Small intestine (tissue), 7 donors: ENCODE measurements around the gene ATG4C. TPM values are rescaled to one million over a fixed set of nuclear protein-coding genes. Genes with fewer than 3 reads are reported as not detected.

ENCODE experiments used
- DNase-seq, 2 donors: peaks; one replicate each; pipeline versions ENCODE4 v3.0.0 to v3.0.0-alpha.2; 2013
- FAIRE-seq: peaks from 2 replicates; lab custom pipeline; 2012; peaks lifted over from hg19 to GRCh38; lab: Jason Lieb, UNC
- H3K27ac ChIP-seq, 3 donors: one replicate each; pipeline ENCODE4 v1.5.1; 2013; ENCODE audit warnings: low read length in 2 of 3, mild to moderate bottlenecking in 2 of 3, control low read depth in 1 of 3, inconsistent platforms in 1 of 3, low read depth in 1 of 3, moderate library complexity in 1 of 3
- H3K27me3 ChIP-seq, 3 donors: one replicate each; pipeline ENCODE4 v1.6.1; 2013; ENCODE audit warnings: low read length in 3 of 3, inconsistent platforms in 1 of 3; ENCODE audit not compliant: control insufficient read depth in 3 of 3, insufficient read depth in 3 of 3
- H3K36me3 ChIP-seq, 3 donors: one replicate each; pipeline ENCODE4 v1.6.1; 2013; ENCODE audit warnings: low read length in 3 of 3, inconsistent platforms in 1 of 3, low read depth in 1 of 3, mild to moderate bottlenecking in 1 of 3, moderate library complexity in 1 of 3; ENCODE audit not compliant: control insufficient read depth in 3 of 3, insufficient read depth in 2 of 3
- H3K4me1 ChIP-seq, 3 donors: one replicate each; pipeline ENCODE4 v1.6.1; 2013; ENCODE audit warnings: low read length in 2 of 3, inconsistent platforms in 1 of 3, low read depth in 1 of 3, mild to moderate bottlenecking in 1 of 3, moderate library complexity in 1 of 3; ENCODE audit not compliant: control insufficient read depth in 3 of 3, insufficient read depth in 2 of 3
- H3K4me3 ChIP-seq, 3 donors: one replicate each; pipeline ENCODE4 v1.5.1; 2013; ENCODE audit warnings: low read length in 3 of 3, control low read depth in 1 of 3, inconsistent platforms in 1 of 3, low read depth in 1 of 3, mild to moderate bottlenecking in 1 of 3, moderate library complexity in 1 of 3
- H3K9me3 ChIP-seq, 2 donors: one replicate each; pipeline ENCODE4 v1.6.1; 2013; ENCODE audit warnings: low read depth in 1 of 2, low read length in 1 of 2; ENCODE audit not compliant: control insufficient read depth in 2 of 2, insufficient read depth in 1 of 2
- WGBS, 3 donors: extraction: QIAGEN DNeasy Blood & Tissue Kit; methylation state at CpG; one replicate each; pipeline ENCODE4 v1.1.7; 2013; 5-methylcytosine and 5-hydroxymethylcytosine counted together
- polyA plus RNA-seq, 4 donors: library from polyadenylated mRNA; stranded (reverse) in 3 of 4; unstranded in 1 of 4; fragments of 200-250 nt in 3 of 4; fragments of 120-200 nt in 1 of 4; gene quantifications; one replicate each; pipeline versions ENCODE4 v1.2.1 to v1.2.3, GENCODE V29; 2013
- donor health status: healthy with polysubstance abuse.
- donor health status: control.
- donor health status: control.
- donor health status: Bipolar disorder and iron deficiency.
- donor health status: healthy.

ATG4C gene
- polyA plus RNA-seq, 4 donors: 2.7 to 8.4 (median 5.9) TPM

DNA sequence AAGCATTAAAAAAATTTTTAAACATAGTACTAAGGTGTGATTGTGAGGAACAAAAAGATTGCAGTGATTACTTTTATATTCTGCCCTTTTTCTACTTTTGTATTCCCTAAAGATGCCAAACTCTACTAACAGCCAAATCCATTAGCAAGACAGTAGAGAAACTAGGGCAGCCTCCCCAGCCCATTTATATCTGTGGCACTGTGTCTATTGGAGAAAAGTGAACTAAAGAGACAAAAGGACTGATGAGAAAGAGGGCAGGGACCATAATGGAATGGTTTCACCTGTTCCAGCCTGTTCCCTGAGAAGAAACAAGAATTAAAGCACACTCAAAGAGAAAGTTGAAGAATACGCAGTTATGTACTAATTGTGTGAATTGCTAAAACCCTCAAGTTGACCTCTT lies 56.6 kb downstream of the ATG4C start:
- WGBS, 3 donors: 83 to 92% (median 90%) methylated on average over 1 of the region's 1 CpG
- FAIRE-seq (no peak), DNase-seq (no peak)

GRCh38 chr1:62841587-62842169 lies 57.7 kb downstream of the ATG4C start:
- Histone ChIP-seq H3K9me3 (no peaks in the 10 kb centered on the region), H3K27ac (no peak overlapping the region), H3K27me3 (no peaks in the 10 kb centered on the region), H3K4me1 (no peaks in the 10 kb centered on the region), H3K36me3 (no peaks in the 10 kb centered on the region), H3K4me3 (no peak overlapping the region)
- DNase-seq (peak; percentile 69 to 76), FAIRE-seq (peak; percentile 96)
- WGBS, 3 donors: 1 to 2% (median 1%) methylated on average over 3 of the region's 3 CpGs

More for the DNA sequence above, 56.6 kb downstream of the ATG4C start:
- H3K27me3 ChIP-seq: no peaks in the 10 kb centered on the region
- no peak overlapping the region for H3K4me3 ChIP-seq
- H3K9me3 ChIP-seq: no peaks in the 10 kb centered on the region
- no peaks in the 10 kb centered on the region for H3K4me1 ChIP-seq
- H3K36me3 ChIP-seq: no peaks in the 10 kb centered on the region
- no peak overlapping the region for H3K27ac ChIP-seq

DNA sequence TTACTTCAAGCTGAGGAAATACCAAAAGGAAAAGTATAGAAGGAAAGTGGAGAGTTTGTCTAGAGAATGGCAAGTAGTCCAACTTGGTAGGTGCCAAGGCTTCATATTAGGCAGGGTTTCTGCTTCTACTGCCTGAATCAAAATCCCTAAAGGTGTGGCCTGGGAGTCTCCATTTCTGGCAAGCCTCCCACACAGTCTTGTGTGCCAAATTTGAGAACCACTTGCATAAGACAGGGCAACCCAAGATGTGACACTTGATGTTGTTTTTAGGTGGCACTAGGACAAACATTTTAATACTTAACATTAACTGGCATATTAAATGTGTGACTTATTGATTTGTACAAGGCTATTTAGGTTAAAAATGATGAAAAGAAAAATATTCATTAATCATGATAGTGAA lies 60.1 kb downstream of the ATG4C start:
- Histone ChIP-seq H3K27me3 (no peaks in the 10 kb centered on the region), H3K4me1 (no peaks in the 10 kb centered on the region), H3K36me3 (no peaks in the 10 kb centered on the region), H3K9me3 (no peaks in the 10 kb centered on the region), H3K27ac (no peak overlapping the region), H3K4me3 (no peak overlapping the region)
- FAIRE-seq (no peak), DNase-seq (no peak)

GRCh38 chr1:62849031-62849430 lies 65.1 kb downstream of the ATG4C start:
- Histone ChIP-seq H3K27me3 (no peaks in the 10 kb centered on the region), H3K36me3 (peaks cover 0 to 2% (median 0%) of the 10 kb centered on the region in 3 donors), H3K4me3 (no peak overlapping the region), H3K4me1 (no peaks in the 10 kb centered on the region), H3K9me3 (no peaks in the 10 kb centered on the region), H3K27ac (no peak overlapping the region)
- no peak for DNase-seq
- 73 to 81% (median 79%) methylated on average over 4 of the region's 4 CpGs for WGBS, 3 donors
- FAIRE-seq: no peak

DNA sequence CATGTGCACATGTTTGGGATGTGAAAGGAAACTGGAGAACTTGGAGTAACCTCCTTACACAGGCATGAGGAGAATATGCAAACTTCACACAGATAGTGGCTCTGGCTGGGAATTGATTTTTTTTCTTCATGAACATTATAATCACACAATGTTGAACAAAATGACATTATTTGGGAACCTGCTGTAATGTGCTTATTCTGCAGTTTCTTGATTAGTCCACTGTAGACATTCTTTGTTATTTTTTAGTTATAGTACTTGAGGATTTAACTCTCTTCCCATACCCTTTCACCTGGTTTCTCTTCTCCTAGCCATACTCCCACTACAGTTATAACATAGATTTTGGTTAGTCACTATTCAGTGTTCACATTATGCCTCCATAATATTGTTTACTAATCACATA lies 68.3 kb downstream of the ATG4C start:
- Histone ChIP-seq H3K36me3 (peaks cover 0 to 2% (median 0%) of the 10 kb centered on the region in 3 donors), H3K9me3 (no peaks in the 10 kb centered on the region), H3K4me1 (no peaks in the 10 kb centered on the region), H3K27me3 (no peaks in the 10 kb centered on the region), H3K27ac (no peak overlapping the region), H3K4me3 (no peak overlapping the region)
- DNase-seq (no peak), FAIRE-seq (no peak)

DNA sequence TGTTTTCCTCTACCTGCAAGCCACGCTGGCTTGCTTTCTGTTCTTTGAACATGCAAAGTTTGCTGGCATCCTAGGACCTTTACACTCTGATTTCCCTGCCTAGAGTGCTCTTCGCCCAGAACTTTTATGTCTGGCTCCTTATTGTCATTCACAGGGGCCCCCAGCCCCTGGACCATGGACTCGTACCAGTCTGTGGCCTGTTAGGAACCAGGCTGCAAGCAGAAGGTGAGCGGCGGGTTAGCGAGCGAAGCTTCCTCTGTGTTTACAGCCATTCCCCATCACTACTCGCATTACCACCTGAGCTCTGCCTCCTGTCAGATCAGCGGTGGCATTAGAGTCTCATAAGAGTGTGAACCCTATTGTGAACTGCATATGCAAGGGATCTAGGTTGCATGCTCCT lies 73.0 kb downstream of the ATG4C start:
- 68 to 82% (median 70%) methylated on average over 9 of the region's 9 CpGs for WGBS, 3 donors
- Histone ChIP-seq H3K9me3 (no peaks in the 10 kb centered on the region), H3K36me3 (peaks cover 0 to 2% (median 0%) of the 10 kb centered on the region in 3 donors), H3K4me1 (peaks cover 0 to 6% (median 0%) of the 10 kb centered on the region in 3 donors), H3K27ac (peak overlapping the region in 1 of 3 donors; percentile 56), H3K27me3 (no peaks in the 10 kb centered on the region), H3K4me3 (no peak overlapping the region)
- no peak for FAIRE-seq
- peak; percentile 15 to 79 for DNase-seq

DNA sequence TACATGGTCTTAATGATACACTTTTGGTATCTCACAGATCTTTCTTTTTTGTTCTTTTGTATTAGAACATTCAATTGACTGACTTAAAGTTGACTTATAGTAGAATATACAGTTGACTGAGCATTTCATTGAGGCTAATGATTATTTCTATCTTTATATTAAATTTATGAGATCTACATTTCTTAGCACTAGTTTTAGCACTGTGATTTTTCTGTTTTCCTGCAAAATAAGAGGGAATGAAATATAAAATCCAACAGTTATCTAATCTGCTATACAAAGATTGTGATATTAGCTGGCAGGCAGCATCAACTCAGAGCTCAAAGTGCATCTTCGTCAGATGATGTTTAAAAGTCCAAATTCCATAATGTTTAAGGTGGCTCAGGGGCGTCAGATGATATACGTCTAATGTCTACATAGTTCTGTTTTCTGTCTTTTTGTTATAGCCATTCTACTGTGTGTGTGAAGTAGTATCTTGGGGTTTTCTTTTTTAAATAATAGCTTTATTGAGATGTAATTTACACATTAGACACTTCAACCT lies 85.4 kb downstream of the ATG4C start:
- no peaks in the 10 kb centered on the region for H3K9me3 ChIP-seq
- H3K27ac ChIP-seq: peak overlapping the region in 1 of 3 donors; percentile 52
- H3K4me3 ChIP-seq: no peak overlapping the region
- peak; percentile 47 for FAIRE-seq
- WGBS, 3 donors: 14 to 63% (median 48%) methylated on average over 3 of the region's 3 CpGs
- no peaks in the 10 kb centered on the region for H3K36me3 ChIP-seq
- peak; percentile 80 to 83 for DNase-seq
- no peaks in the 10 kb centered on the region for H3K27me3 ChIP-seq
- H3K4me1 ChIP-seq: peaks cover 0 to 6% (median 2%) of the 10 kb centered on the region in 3 donors

DNA sequence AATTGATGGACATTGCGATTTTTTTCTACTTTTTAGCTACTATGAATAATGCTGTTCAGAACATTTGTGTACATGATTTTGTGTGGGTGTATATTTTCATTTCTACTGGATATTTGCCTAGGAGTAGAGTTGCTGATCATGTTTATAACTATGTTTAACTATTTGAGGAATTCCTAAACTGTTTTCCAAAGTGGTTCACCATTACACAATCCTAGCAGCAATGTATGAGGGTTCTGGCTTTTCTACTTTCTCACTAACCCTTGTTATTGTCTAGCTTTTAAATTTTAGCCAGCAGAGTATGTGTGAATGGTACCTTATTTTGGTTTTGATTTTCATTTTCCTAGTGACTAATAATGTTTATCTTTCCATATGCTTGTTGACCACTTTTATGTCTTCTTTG lies 86.2 kb downstream of the ATG4C start:
- H3K4me3 ChIP-seq: no peak overlapping the region
- H3K9me3 ChIP-seq: no peaks in the 10 kb centered on the region
- FAIRE-seq (no peak), DNase-seq (no peak)
- no peaks in the 10 kb centered on the region for H3K27me3 ChIP-seq
- WGBS, 3 donors: 83 to 87% (median 87%) methylated on average over 1 of the region's 1 CpG
- H3K27ac ChIP-seq: peak overlapping the region in 1 of 3 donors; percentile 52
- H3K4me1 ChIP-seq: peaks cover 0 to 6% (median 2%) of the 10 kb centered on the region in 3 donors
- H3K36me3 ChIP-seq: no peaks in the 10 kb centered on the region

GRCh38 chr1:62875676-62876075 lies 91.7 kb downstream of the ATG4C start:
- Histone ChIP-seq H3K4me1 (no peaks in the 10 kb centered on the region), H3K9me3 (no peaks in the 10 kb centered on the region), H3K4me3 (no peak overlapping the region), H3K27me3 (no peaks in the 10 kb centered on the region), H3K36me3 (no peaks in the 10 kb centered on the region), H3K27ac (no peak overlapping the region)
- 54 to 71% (median 59%) methylated on average over 3 of the region's 3 CpGs for WGBS, 3 donors
- FAIRE-seq: no peak
- no peak for DNase-seq
